ENCODE data around the gene ACSF3.

ACSF3 gene

DNA sequence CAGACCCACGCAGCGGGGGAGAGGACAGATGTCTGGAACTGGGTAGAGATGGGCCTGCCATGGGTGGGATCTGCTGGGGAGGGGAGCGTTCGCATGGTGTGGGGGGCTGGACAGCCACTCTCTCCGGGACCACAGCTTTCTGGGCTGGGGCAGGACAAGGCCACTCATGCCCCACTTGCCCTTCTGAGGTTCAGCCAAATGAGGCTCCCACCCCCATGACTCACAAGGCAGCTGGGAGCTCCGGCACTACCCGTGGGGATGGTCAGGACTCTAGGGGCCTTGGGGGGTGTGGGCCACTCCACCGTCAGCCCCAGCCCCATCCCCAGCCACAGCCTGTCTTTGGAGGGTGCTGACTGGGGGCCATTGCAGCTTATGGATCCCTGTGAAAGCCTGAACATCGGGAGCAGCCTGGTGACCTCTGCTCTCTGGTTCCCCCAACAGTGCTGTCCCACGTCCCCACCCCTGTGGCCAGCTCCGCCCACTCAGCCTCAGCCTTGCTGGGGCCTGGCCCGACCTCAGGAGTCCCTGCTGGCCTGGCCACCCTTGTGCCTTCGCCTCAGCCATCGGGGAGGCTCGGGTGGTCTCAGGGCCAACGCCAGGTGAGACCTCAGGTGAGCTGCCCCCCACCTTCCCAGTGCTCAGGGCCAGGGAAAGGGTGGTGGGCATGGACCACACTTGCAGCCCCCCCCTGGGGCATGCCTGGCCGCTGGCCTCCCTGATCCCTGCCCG, 73.2 kb downstream of the ACSF3 start:
- no peak for DNase-seq

DNA sequence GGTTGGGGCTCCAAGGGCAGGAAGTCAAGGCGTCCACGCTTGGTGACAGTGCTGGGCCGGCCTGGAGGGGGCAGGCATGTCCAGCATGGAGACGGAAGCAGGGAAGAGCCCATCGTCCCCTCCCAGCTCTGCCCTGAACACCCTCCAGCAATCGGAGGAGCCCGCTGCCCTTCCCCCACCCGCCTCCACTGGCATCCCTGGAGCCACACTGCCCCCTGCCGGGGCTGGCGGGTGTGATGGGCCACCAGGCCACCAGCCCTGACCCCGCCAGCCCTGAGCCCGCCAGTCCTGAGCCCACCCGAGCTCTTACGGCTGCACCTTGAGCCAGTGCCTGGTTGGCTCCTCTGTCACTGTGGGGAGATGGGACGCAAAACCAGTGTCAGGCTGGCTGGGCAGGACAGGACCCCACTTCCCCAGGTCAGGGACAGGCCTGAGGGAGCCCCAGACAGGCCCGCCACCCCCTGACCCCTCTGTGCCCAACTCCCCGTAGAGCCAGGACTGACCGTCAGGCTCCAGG, 73.8 kb downstream of the ACSF3 start:
- DNase-seq: peak; percentile 72 to 91

DNA sequence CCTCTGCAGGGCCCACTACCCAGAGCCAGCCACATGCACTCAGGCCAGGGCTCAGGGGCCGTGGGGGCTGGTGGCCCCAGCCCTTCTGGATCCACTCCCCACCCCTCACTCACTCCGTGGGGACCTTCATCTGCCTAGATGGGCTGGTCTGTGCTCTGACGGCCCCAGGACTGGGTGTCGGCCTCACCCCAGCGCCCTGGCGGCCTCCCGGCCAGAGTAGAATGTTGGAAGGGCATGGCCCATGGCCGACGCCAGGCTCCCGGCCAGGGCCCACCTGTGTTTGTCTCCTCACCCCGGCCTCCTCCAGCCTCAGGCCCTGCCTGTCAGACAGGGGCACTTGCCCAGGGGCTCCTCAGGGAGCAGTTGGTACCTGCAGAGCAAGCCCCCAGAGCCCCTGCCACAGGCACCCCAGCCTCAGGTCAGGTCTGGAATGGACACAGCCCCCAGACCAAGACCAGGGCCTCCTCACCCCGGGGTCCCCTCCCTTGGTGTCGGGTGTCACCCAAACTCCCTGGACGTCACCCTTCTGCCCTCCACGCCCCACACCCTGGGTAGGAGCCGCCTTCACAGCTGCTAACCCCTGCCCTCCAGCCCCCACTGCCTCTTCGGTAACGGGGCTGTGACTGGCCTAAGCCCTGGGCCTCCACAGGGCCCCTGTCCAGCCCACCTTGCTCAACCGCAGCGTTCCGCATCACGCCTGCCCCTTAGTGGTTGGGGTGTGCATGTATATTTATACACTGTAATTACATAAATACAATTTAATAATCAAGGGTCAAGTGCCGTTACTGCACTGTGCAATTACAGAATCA, 74.9 kb downstream of the ACSF3 start:
- no peak for DNase-seq

DNA sequence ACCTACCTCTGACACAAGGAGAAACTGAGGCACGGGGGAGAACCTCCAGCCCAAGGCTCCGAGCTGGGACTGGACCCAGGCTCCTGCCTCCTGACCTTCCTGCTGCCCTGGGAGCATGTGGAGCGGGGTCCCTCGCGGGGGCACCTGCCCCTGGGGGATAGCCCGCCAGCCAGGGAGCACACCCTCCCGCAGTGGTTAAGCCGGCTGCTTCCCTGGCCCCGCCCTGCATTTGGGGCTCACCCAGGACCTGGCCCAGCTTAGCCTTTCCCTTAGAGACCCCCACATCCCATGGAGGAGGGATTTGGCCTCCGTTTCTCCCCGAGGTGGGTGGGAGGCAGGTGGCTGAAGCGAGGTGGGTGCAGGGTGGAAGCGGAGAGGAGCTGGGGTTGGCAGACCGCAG, 76.1 kb downstream of the ACSF3 start:
- no peak for DNase-seq

GRCh38 chr16:89170346-89171215, 76.9 kb downstream of the ACSF3 start:
- DNase-seq: no peak

DNA sequence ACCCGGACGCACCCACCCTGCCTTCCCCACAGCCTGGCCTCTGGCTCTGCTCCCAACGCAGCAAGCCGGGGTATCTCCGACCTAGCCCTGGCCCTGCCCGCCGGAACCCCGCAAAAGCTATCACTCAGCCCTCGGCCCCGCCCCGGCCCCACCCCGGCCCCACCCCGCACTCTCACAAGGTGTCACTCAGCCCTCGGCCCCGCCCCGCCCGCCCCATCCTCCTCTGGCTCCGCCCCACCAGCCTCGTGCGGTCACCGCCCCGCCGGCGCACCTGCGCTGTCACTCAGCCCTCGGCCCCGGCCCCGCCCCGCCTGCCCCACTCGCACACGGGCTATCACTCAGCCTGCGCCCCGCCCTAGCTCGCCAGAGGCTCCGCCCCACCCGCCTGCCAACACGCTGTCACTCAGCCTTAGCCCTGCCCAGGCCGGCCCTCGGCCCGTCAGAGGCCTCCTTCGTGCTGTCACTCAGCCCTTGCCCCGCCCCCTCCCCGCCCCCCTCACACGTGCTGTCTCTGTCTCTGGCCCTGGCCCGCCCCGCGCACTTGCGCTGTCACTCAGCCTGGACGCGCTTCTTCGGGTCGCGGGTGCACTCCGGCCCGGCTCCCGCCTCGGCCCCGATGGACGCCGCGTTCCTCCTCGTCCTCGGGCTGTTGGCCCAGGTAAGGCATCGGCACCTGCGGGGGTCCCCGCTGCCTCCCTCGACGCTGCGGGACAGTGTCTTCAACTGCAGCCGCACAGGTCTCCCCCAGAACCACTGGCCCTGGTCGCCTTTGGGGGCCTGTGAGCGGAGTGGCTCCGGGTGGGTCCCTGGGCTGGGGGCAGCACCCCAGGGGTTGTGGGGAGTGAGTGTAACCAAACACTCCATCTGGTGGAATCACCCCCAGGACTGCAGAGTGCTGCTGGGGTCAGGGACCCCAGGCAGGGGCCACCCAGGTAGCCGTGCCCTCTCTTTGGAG, 77.8 kb downstream of the ACSF3 start, which contains the start of gene CDH15:
Gene CDH15, plus strand, starts transcription at position 533 of the 955 bp plus-strand sequence. Its CDS starts 84 bp downstream, at position 617.
- DNase-seq: peak; percentile 95 to 96

DNA sequence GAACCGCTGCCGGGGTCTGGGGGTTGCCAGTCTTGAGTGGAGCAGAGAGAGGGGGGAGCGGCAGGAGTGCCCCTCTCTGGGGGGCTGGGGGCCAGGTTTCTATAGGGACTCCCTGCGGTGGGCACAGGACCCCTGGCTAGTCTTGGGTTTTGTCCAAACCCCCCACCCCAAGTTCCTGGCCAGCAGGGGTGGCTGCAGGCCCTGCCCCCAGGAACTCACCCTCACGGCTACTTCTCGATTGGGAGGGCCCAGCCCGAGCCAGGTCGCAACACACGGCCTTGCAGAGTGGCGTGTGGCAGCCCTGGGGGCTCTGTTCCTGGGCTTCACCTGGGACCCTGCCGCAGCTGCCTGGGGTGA, 78.5 kb downstream of the ACSF3 start:
- no peak for DNase-seq

- no peak for DNase-seq
These were observed 79.0 kb downstream of the ACSF3 start for GRCh38 chr16:89172528-89173173.

DNA sequence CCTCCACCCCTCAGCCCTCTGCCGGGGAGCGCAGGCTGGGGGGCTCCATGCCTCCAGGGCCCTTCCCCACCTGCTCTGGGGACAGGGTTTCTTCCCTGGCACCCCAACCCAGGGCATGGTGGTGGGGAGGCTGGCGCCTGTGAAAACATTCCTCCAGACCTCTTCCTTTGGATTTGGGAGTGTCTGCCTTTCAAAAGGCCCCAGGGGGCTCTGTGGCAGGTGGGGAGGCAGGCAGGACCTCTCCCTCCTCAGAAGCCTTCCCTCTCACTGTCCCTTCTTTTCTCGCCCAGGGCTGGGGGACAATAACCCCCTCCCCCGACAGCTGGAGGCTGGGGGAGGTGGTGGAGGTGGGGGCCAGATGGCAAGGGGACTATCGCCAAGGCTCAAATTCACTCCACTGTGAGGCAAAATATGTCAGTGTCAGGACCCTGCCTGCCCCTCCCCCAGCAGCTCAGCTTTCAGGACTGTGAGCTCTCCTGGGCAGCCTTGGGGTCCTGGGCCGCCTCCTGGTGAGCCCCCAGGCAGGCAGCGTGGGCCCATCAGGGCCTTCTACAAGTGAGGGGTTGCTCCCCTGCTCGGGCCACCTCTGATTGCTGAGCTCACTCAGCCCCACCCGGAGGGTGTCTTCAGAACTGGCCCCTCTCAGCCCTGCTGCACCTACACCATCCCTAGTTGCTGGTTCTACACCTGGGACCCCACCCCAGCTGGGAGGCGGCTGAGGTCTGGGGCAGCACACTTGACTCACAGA, 79.7 kb downstream of the ACSF3 start:
- DNase-seq: no peak

DNA sequence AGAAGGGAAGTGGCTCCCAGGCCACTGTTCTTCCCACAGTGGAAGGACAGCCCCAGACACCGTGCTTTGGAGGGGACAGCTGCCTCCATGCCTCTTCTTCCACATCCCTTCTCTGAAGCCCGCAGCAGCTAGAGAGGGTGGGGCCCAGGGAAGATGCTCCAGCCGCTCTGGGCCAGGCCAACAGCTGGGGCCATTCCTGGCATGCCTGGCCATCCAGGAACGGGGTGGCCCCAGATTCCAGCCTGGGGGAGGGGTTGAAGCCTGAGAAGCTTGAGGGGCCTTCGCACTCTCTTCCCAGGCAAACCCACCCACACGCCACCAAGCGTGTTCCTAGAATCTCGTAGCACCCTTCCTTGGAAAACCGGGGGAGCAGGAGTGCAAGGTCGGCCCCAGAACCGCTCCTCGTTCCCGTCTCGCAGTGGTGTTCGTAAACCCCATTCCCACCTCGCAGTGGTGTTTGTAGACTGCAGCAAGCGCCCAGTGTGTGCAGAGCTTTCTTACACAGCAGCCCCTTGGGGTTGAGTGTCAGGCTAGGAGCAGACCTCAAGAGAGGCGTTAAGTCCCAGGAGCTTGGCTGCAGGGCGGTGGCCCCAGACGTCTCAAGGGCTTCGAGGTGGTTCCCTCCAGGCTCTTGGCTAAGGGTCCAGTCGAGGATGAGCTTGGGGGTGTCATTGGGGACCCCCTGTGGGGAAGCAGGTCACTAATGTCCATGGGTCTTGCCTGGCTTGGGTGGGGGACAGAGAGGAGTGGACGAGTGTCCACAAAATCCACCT, 80.6 kb downstream of the ACSF3 start:
- DNase-seq: no peak

GRCh38 chr16:89174877-89175276, 81.2 kb downstream of the ACSF3 start:
- no peak for DNase-seq

DNA sequence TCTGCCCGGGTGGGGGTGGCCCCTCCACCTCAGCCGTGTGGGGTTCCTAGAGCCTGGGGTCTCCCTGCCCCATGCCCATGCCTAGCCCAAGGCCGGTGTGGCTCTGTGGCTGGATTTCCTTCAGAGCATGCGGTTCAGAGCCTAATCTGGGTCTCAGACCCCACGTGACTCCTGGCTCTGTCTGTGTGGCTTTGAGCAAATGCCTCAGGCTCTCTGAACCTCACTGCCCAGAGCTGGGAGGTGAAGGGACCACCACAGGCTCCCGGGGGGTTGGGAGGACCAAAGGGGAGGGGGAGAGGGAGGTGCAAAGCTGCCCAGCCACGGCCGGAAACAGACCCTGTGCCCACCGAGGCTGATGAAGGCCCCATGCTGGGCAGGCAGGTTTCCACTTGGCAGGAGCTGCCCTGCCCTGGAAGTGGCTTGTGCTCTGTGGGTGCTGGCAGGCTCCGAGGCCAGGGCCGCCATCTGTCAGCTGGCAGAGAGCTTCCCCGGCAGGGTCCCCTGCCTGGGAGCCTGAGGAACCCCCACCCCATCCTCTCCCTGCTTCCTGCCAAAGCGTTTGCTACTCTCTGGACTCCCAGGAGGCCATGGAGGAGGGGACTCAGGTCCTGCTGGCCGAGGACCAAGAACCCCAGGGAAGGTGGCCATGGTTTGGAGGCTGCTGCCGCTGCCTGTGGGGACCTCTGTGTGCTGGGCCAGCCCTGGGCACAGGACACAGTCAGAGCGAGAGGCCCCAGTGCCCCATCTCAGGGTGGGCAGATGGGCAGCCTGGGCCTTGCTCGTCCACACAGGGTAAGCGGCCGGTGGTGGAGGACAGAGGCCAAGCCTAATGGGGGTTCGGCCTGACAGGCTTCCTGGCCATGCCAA, 81.9 kb downstream of the ACSF3 start:
- no peak for DNase-seq

- DNase-seq: no peak
These were observed 82.6 kb downstream of the ACSF3 start for GRCh38 chr16:89176147-89176690.

DNA sequence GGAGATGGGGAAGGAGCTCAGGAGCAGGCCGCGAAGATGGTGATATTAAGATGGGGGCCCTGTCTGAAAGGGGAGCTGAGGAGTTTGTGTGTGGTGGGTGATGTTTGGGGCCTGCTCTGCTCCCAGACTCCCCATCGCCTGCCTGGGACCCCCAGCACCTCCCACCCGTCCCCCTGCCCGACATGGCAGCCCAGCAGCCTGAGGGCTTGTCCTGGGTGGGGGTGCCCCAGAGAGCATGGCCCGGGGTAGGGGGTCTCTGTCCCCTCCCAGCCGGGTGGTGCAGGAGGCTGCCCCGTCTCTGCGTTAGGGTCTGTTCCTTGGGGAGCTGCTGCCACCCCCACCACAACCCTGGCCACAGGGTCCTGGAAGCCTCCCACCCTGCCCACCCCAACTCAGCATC, 83.1 kb downstream of the ACSF3 start:
- DNase-seq: no peak

- DNase-seq: no peak
These were observed 83.8 kb downstream of the ACSF3 start for GRCh38 chr16:89177501-89177900.

DNA sequence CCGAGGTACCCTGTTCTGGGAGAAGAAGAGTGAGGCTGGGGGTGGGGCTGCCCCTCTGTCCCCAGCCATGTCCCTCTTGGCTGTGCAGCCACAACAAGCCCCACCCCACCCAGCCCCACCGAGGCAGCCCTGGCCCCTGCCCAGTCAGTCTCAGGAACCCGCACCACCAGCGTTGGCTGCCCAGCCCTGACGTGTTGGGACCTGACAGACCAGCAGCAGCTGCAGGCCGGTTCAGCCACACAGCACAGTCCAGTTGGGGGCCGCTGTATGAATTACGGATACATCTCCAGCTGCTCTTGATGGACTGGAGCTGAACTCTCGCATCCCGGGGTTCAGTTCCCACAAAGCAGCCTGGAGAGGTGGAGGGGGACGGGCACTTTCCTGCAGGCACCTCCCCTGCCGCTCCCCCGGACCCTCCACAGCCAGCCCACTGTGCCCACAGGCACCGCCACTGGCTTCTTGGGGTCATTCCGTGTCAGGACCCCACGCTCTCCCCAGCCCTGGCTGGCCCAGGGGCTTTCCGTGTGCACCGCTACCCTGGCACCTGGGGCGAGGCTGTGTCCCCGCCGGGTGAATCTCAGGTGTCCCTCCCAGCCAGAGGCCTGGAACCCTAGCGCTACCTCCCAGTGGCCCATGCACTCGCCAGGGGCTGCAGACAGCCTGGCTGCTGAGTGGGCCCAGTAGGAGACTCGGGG, 84.9 kb downstream of the ACSF3 start:
- DNase-seq: no peak

GRCh38 chr16:89179148-89179484, 85.5 kb downstream of the ACSF3 start:
- no peak for DNase-seq

Measured in stimulated activated CD4-positive, alpha-beta T cell treated with anti-CD3 and anti-CD28 coated beads, Interleukin-4, amount 100 ng/mL, for 4 hours (primary cell).